Heart left ventricle (tissue), 16 donors: ENCODE data around the gene XYLT1. TPM values are rescaled to one million over a fixed set of nuclear protein-coding genes. Genes with fewer than 3 reads are reported as not detected.

Experiments used
- ATAC-seq, 4 donors: fragments of 200-7000 bp; cut with Tn5 transposase; one replicate each; pipeline ENCODE4 v1.9.1; 2020 to 2022; ENCODE audit warnings: moderate library complexity in 4 of 4, mild to moderate bottlenecking in 3 of 4, moderate number of reproducible peaks in 1 of 4
- DNase-seq, 5 donors: peaks; one replicate each; pipeline ENCODE4 v3.0.0-alpha.2; 2020
- H3K27ac ChIP-seq, 12 donors: fragments of 200-600 bp; sonication (generic) in 4 of 12; one replicate each; pipeline versions ENCODE4 v1.5.0 to v1.8.0; 2016 to 2022; ENCODE audit warnings: mild to moderate bottlenecking in 2 of 12
- H3K27me3 ChIP-seq, 9 donors: fragments of 200-600 bp; sonication (generic) in 2 of 9; one replicate each; pipeline versions ENCODE4 v1.5.1 to v1.8.0; 2016 to 2022; ENCODE audit warnings: mild to moderate bottlenecking in 3 of 9
- H3K36me3 ChIP-seq, 9 donors: fragments of 200-600 bp; sonication (generic) in 2 of 9; one replicate each; pipeline versions ENCODE4 v1.5.0 to v1.8.0; 2018 to 2022; ENCODE audit warnings: mild to moderate bottlenecking in 2 of 9
- H3K4me1 ChIP-seq, 12 donors: fragments of 200-600 bp; sonication (generic) in 4 of 12; one replicate each; pipeline versions ENCODE4 v1.5.0 to v1.8.0; 2016 to 2022; ENCODE audit warnings: mild to moderate bottlenecking in 3 of 12
- H3K4me3 ChIP-seq, 12 donors: fragments of 200-600 bp; sonication (generic) in 4 of 12; one replicate each; pipeline versions ENCODE4 v1.5.0 to v1.8.0; 2017 to 2022; ENCODE audit warnings: mild to moderate bottlenecking in 9 of 12, moderate library complexity in 4 of 12
- H3K9me3 ChIP-seq, 12 donors: fragments of 200-600 bp; sonication (generic) in 4 of 12; one replicate each; pipeline versions ENCODE4 v1.5.0 to v1.8.0; 2016 to 2022; ENCODE audit warnings: mild to moderate bottlenecking in 1 of 12
- CTCF ChIP-seq, 12 donors: fragments of 200-600 bp; sonication (generic) in 4 of 12; IDR thresholded peaks; one replicate each; pipeline versions ENCODE4 v1.5.0 to v1.8.0; 2018 to 2022; ENCODE audit warnings: antibody characterized with exemption in 12 of 12, mild to moderate bottlenecking in 5 of 12
- POLR2A ChIP-seq, 2 donors: fragments of 450-650 bp; IDR thresholded peaks; one replicate each; pipeline ENCODE4 v1.6.1; 2017; ENCODE audit warnings: antibody characterized with exemption in 2 of 2, mild to moderate bottlenecking in 2 of 2, moderate library complexity in 2 of 2
- WGBS, 4 donors: extraction: QIAGEN DNeasy Blood & Tissue Kit in 2 of 4; methylation state at CpG; one replicate each; pipeline versions ENCODE4 v1.1.5 to v1.1.7; 2013 to 2018; 5-methylcytosine and 5-hydroxymethylcytosine counted together
- intact Hi-C, 10 donors: fragments of 100-400 bp; cut with DNase I; formaldehyde crosslinking; loops; one replicate each; pipeline versions ENCODE4 v1.11.1 to v1.14.2; 2022
- polyA plus RNA-seq, 2 donors: library from polyadenylated mRNA; stranded (reverse); fragments of 200-250 nt; gene quantifications; one replicate each; pipeline ENCODE4 v1.2.3, GENCODE V29; 2013
- total RNA-seq, 9 donors: library from RNA; depleted of rRNA in 2 of 9; stranded (reverse); fragments of >200 nt in 2 of 9; fragmentation: NEBNext Ultra II Directional in 3 of 9; extraction: Animal tissue kit (Norgen Biotek cat#: 25700) in 3 of 9; gene quantifications; one replicate each; pipeline versions ENCODE4 v1.1.0 to v1.2.4, GENCODE V29; 2016 to 2023
- donor health status: ischemic (EF 13 %, LVEDD 7.1; RV severe dilation, severe dysfunction).
- donor health status: healthy with polysubstance abuse.
- donor health status: DM: no; HTN: yes; CAD: no.
- donor health status: DM: no; HTN: no; CAD: no.
- donor health status: ischemic (EF 25% LVEDD 6.9; RV normal size, moderate dysfunction).
- donor health status: ischemic (EF 25% LVEDD 5.7; RV mildly dilated, moderate dysfunction).
- donor health status: healthy.
- donor health status: DM: yes; HTN: yes; CAD: no.
- donor health status: ischemic (EF 35%, LVEDD 5.7; RV mildly dilated, moderate dysfunction).
- donor health status: nonischemic (EF 11% LVEDD 7.7; RV severe dilation, severe dysfunction).
- donor health status: DM: yes; HTN: yes; CAD: no.
- donor health status: PGD.
- donor health status: ischemic (EF 29% LVEDD 5.4; RV normal size, mild dysfunction).
- donor health status: nonischemic (EF 23%, LVEDD 6.1; RV moderate dilation, normal function).

The XYLT1 gene
- total and polyA plus RNA-seq, 11 donors, result 0.46 to 12.3 (median 2.4) TPM

GRCh38 chr16:17387256-17387655 is 83.5 kb downstream of the XYLT1 start:
- TF ChIP-seq CTCF (IDR thresholded peaks at IDR 0.05) (no peak), POLR2A (IDR thresholded peaks at IDR 0.05) (no peak)
- H3K27ac ChIP-seq, result peak overlapping the region in 1 of 12 donors; percentile 45
- no peak for DNase-seq

GRCh38 chr16:17386229-17386628 is 84.5 kb downstream of the XYLT1 start:
- Histone ChIP-seq H3K36me3 (no peaks in the 10 kb centered on the region), H3K27me3 (no peaks in the 10 kb centered on the region), H3K4me1 (peaks cover 0 to 29% (median 0%) of the 10 kb centered on the region in 12 donors), H3K9me3 (no peaks in the 10 kb centered on the region), H3K4me3 (no peak overlapping the region), H3K27ac (no peak overlapping the region)
- DNase-seq, result no peak
- TF ChIP-seq CTCF (IDR thresholded peaks at IDR 0.05) (no peak), POLR2A (IDR thresholded peaks at IDR 0.05) (no peak)
- intact Hi-C loops, result no loop called here
- 59 to 74% (median 71%) methylated on average over 3 of the region's 3 CpGs for WGBS, 4 donors
- no peak for ATAC-seq

More at GRCh38 chr16:17387256-17387655, 83.5 kb downstream of the XYLT1 start:
- peaks cover 0 to 27% (median 0%) of the 10 kb centered on the region in 12 donors for H3K4me1 ChIP-seq
- intact Hi-C loops, result no loop called here
- ATAC-seq, result no peak
- 78 to 86% (median 84%) methylated on average over 4 of the region's 4 CpGs for WGBS, 4 donors
- no peaks in the 10 kb centered on the region for H3K36me3 ChIP-seq
- H3K4me3 ChIP-seq, result no peak overlapping the region
- H3K9me3 ChIP-seq, result no peaks in the 10 kb centered on the region
- no peaks in the 10 kb centered on the region for H3K27me3 ChIP-seq

GRCh38 chr16:17384471-17384870 is 86.3 kb downstream of the XYLT1 start:
- Histone ChIP-seq H3K4me3 (no peak overlapping the region), H3K36me3 (no peaks in the 10 kb centered on the region), H3K9me3 (no peaks in the 10 kb centered on the region), H3K27ac (peak overlapping the region in 1 of 12 donors; percentile 74), H3K4me1 (peaks cover 0 to 43% (median under 1%) of the 10 kb centered on the region in 12 donors), H3K27me3 (no peaks in the 10 kb centered on the region)
- WGBS, 4 donors, result 81 to 89% (median 83%) methylated on average over 5 of the region's 5 CpGs
- ATAC-seq, result no peak
- TF ChIP-seq CTCF (IDR thresholded peaks at IDR 0.05) (no peak), POLR2A (IDR thresholded peaks at IDR 0.05) (no peak)
- no peak for DNase-seq
- intact Hi-C loops, result no loop called here

GRCh38 chr16:17382949-17383863 is 87.6 kb downstream of the XYLT1 start:
- DNase-seq (no peak), ATAC-seq (peak in 1 of 4 donors; percentile 64)
- Histone ChIP-seq H3K4me1 (peaks cover 0 to 55% (median 12%) of the 10 kb centered on the region in 12 donors), H3K27me3 (no peaks in the 10 kb centered on the region), H3K36me3 (no peaks in the 10 kb centered on the region), H3K27ac (peak overlapping the region in 1 of 12 donors; percentile 74), H3K9me3 (no peaks in the 10 kb centered on the region), H3K4me3 (no peak overlapping the region)
- WGBS, 4 donors, result 47 to 64% (median 56%) methylated on average over 14 of the region's 14 CpGs
- TF ChIP-seq CTCF (IDR thresholded peaks at IDR 0.05) (no peak), POLR2A (IDR thresholded peaks at IDR 0.05) (no peak)
- intact Hi-C loops, result no loop called here
